Measurements from ENCODE around the gene TNNI2. TPM values are rescaled to one million over a fixed set of nuclear protein-coding genes. Genes with fewer than 3 reads are reported as not detected.
"Not testable (repeated sequence)": the region's sequence is repeated elsewhere in the genome, so short reads cannot be mapped to it uniquely, and the experiment has no call there.

Gene TNNI2
- total and polyA plus RNA-seq, 10 of the 15 experiments (the other 5 are each of a cell fraction or from before 2014, with no cell fraction given) = 0.14 to 0.79 (median 0.37) TPM; not detected in 4

GRCh38 chr11:1803835-1804519 lies 34.8 kb upstream of the TNNI2 start:
- ATAC-seq; DNase-seq (ENCODE audit: low read depth, low spot score); in situ Hi-C loops (cut with MboI); FAIRE-seq; H3K4me2 ChIP-seq (ENCODE audit: control insufficient read depth, insufficient read depth); intact Hi-C loops (cut with micrococcal nuclease; ENCODE audit: unreplicated experiment); SMC1A ChIA-PET (ENCODE audit: uncharacterized antibody, unreplicated experiment); H3K9me3 ChIP-seq (replicated peaks; ENCODE audit: control insufficient read depth, insufficient read depth, low read length); RAD21 ChIA-PET (ENCODE audit: unreplicated experiment); H2AFZ ChIP-seq (ENCODE audit: control insufficient read depth, low read depth, low read length); H4K20me1 ChIP-seq (ENCODE audit: control insufficient read depth, insufficient read depth); H3K27me3 ChIP-seq (replicated peaks in 1 of 2; ENCODE audit: control insufficient read depth in 2 of 2, insufficient read depth in 2 of 2, low read length in 1 of 2); BruUV-seq (replicated peaks); H3K27ac ChIP-seq (ENCODE audit: control insufficient read depth, insufficient read depth); H3K4me1 ChIP-seq (ENCODE audit: control insufficient read depth, insufficient read depth, low read length); H3K4me3 ChIP-seq; H3K36me3 ChIP-seq (ENCODE audit: control insufficient read depth in 2 of 2, insufficient read depth in 2 of 2, low read length in 1 of 2); H3K79me2 ChIP-seq (ENCODE audit: control insufficient read depth, insufficient read depth, low read length); H3K9ac ChIP-seq (ENCODE audit: control insufficient read depth, insufficient read depth, low read length): not testable (repeated sequence)
- 50% methylated on average over 22 of the region's 42 CpGs for WGBS (ENCODE audit: insufficient coverage, insufficient replicate concordance, low lambda C conversion rate, missing lambda C conversion rate)
- CTCF ChIA-PET = interaction anchor here (1.2 kb wide), 1 partner anchor 151 kb away, joined by 5 read pairs; no protein-coding TSS in a partner anchor
- POLR2A ChIA-PET = interaction anchor here (0.5 kb wide), 1 partner anchor 95 kb away, joined by 6 read pairs; no protein-coding TSS in a partner anchor

GRCh38 chr11:1805525-1805924 lies 33.3 kb upstream of the TNNI2 start:
- H3K27me3 ChIP-seq (replicated peaks in 1 of 2; ENCODE audit: control insufficient read depth in 2 of 2, insufficient read depth in 2 of 2, low read length in 1 of 2) = no peaks in the 10 kb centered on the region
- no peaks in the 10 kb centered on the region for H3K9me3 ChIP-seq (replicated peaks; ENCODE audit: control insufficient read depth, insufficient read depth, low read length)
- SMC1A ChIA-PET (ENCODE audit: uncharacterized antibody, unreplicated experiment) = no interaction called here
- CTCF ChIA-PET = interaction anchor here (1.3 to 2.1 kb wide), 2 partner anchors 27 to 111 kb away, joined by 3 to 6 read pairs; no protein-coding TSS in a partner anchor
- H3K9ac ChIP-seq (ENCODE audit: control insufficient read depth, insufficient read depth, low read length) = no peak overlapping the region
- H3K27ac ChIP-seq (ENCODE audit: control insufficient read depth, insufficient read depth) = no peak overlapping the region
- RAD21 ChIA-PET (ENCODE audit: unreplicated experiment) = no interaction called here
- no peaks in the 10 kb centered on the region for H4K20me1 ChIP-seq (ENCODE audit: control insufficient read depth, insufficient read depth)
- POLR2A ChIA-PET = no interaction called here
- H3K4me2 ChIP-seq (ENCODE audit: control insufficient read depth, insufficient read depth) = no peak overlapping the region
- no peak for TF ChIP-seq PAX8 (IDR thresholded peaks at IDR 0.05)
- no peak for TF ChIP-seq IKZF1 (conservative IDR thresholded peaks at IDR 0.05)
- TF ChIP-seq SPI1 (IDR thresholded peaks at IDR 0.05; ENCODE audit: borderline replicate concordance, insufficient read depth, low read depth, low read length) = no peak
- TF ChIP-seq NR2F1 (conservative IDR thresholded peaks at IDR 0.05) = no peak
- TF ChIP-seq MXI1 (IDR thresholded peaks at IDR 0.05; ENCODE audit: low read depth, low read length) = no peak
- TF ChIP-seq SKIL (IDR thresholded peaks at IDR 0.05; ENCODE audit: low read depth, poor library complexity, severe bottlenecking) = no peak
- no peak for TF ChIP-seq NFYB (IDR thresholded peaks at IDR 0.05; ENCODE audit: insufficient read depth, low read depth, low read length)
- no peak for TF ChIP-seq NR2C2 (IDR thresholded peaks at IDR 0.05; ENCODE audit: borderline replicate concordance, control insufficient read depth, insufficient read length, low read depth)
- no peak for TF ChIP-seq MTA3 (IDR thresholded peaks at IDR 0.05; ENCODE audit: borderline replicate concordance, low read length)
- no peak for TF ChIP-seq RUNX3 (IDR thresholded peaks at IDR 0.05; ENCODE audit: low read length)
- TF ChIP-seq SIX5 (IDR thresholded peaks at IDR 0.05; ENCODE audit: low read depth, low read length, severe bottlenecking) = no peak
- no peaks in the 10 kb centered on the region for H3K79me2 ChIP-seq (ENCODE audit: control insufficient read depth, insufficient read depth, low read length)
- H3K4me3 ChIP-seq = no peak overlapping the region
- 53% methylated on average over 15 of the region's 15 CpGs for WGBS (ENCODE audit: insufficient coverage, insufficient replicate concordance, low lambda C conversion rate, missing lambda C conversion rate)
- in situ Hi-C loops (cut with MboI) = no loop called here
- no TSS peak for BruUV-seq (replicated peaks)
- no peaks in the 10 kb centered on the region for H3K36me3 ChIP-seq (ENCODE audit: control insufficient read depth in 2 of 2, insufficient read depth in 2 of 2, low read length in 1 of 2)
- no peak for ATAC-seq
- H3K4me1 ChIP-seq (ENCODE audit: control insufficient read depth, insufficient read depth, low read length) = no peaks in the 10 kb centered on the region
- H2AFZ ChIP-seq (ENCODE audit: control insufficient read depth, low read depth, low read length) = no peak overlapping the region
- no peak for FAIRE-seq
- intact Hi-C loops (cut with micrococcal nuclease; ENCODE audit: unreplicated experiment) = no loop called here
- no peak for DNase-seq (ENCODE audit: low read depth, low spot score)
